ENCODE measurements around the gene CTCF. TPM values are rescaled to one million over a fixed set of nuclear protein-coding genes. Genes with fewer than 3 reads are reported as not detected.
"Not testable (repeated sequence)": the region's sequence is repeated elsewhere in the genome, so short reads cannot be mapped to it uniquely, and the experiment has no call there.

CTCF gene
- total and polyA plus RNA-seq, 2 donors (not counting 3 experiments of a cell fraction or from before 2014, with no cell fraction given) = 20.7 to 40.0 TPM

- H4K20me1 ChIP-seq (replicated peaks; ENCODE audit: control insufficient read depth, extremely low read depth, insufficient read depth, low read length) = not testable (repeated sequence)
- POLR2A ChIA-PET = interaction anchor here (0.7 kb wide), 1 partner anchor 11 kb away, joined by 9 read pairs; no protein-coding TSS in a partner anchor
These were observed 28.3 kb upstream of the CTCF start for GRCh38 chr16:67533987-67534386.

GRCh38 chr16:67534431-67534830, 27.9 kb upstream of the CTCF start:
- Histone ChIP-seq H4K20me1 (replicated peaks; ENCODE audit: control insufficient read depth, extremely low read depth, insufficient read depth, low read length) (no peaks in the 10 kb centered on the region), H3K9me3 (replicated peaks; ENCODE audit: control insufficient read depth, insufficient read depth, low read length) (no peaks in the 10 kb centered on the region), H3K4me1 (ENCODE audit: control insufficient read depth, extremely low read depth, insufficient read depth, low read length) (peaks cover 32% of the 10 kb centered on the region), H3K4me2 (ENCODE audit: insufficient read depth, low read length) (no peak overlapping the region), H3K36me3 (ENCODE audit: control insufficient read depth in 2 of 2, extremely low read depth in 1 of 2, insufficient read depth in 2 of 2, low read length in 2 of 2) (peaks cover 0 to 2% of the 10 kb centered on the region in 2 experiments), H3K4me3 (replicated peaks in 1 of 3; ENCODE audit: insufficient read depth in 1 of 3, low read depth in 1 of 3, low read length in 3 of 3) (no peak overlapping the region), H3K27me3 (ENCODE audit: control insufficient read depth in 2 of 2, insufficient read depth in 2 of 2, low read length in 2 of 2) (no peaks in the 10 kb centered on the region), H3K9ac (replicated peaks; ENCODE audit: extremely low read depth, insufficient read depth, low read length) (no peak overlapping the region), H3K9me1 (replicated peaks; ENCODE audit: control insufficient read depth, extremely low read depth, insufficient read depth, low read length) (no peaks in the 10 kb centered on the region), H3K27ac (ENCODE audit: insufficient read depth, low read depth, low read length) (no peak overlapping the region), H3K79me2 (ENCODE audit: control insufficient read depth, insufficient read depth, low read length) (peaks cover 63% of the 10 kb centered on the region), H2AFZ (ENCODE audit: low read depth, low read length) (no peak overlapping the region)
- ChIA-PET CTCF (interaction anchor here (3.0 to 14.4 kb wide), 2 partner anchors 11 to 14 kb away, joined by 40 to 246 read pairs; no protein-coding TSS in a partner anchor), POLR2A (no interaction called here)
- intact Hi-C loops (cut with micrococcal nuclease) (no loop called here), dilution Hi-C loops (cut with MboI; ENCODE audit: extremely low pct_ligation_motif_present, low sequenced_read_pairs) (no loop called here)
- DNase-seq (ENCODE audit: low read depth, low spot score) (no peak), FAIRE-seq (no peak)
- TF ChIP-seq MYC (IDR thresholded peaks at IDR 0.05; ENCODE audit: low read depth, low read length) (no peak), CTCF (IDR thresholded peaks at IDR 0.05; ENCODE audit: extremely low read depth in 1 of 2, insufficient read depth in 1 of 2, low read depth in 1 of 2, low read length in 2 of 2) (no peak), POLR2A (IDR thresholded peaks at IDR 0.05; ENCODE audit: low read depth, low read length) (no peak)
- no TSS peak for BruUV-seq (replicated peaks)

More at GRCh38 chr16:67533987-67534386, 28.3 kb upstream of the CTCF start:
- H2AFZ ChIP-seq (ENCODE audit: low read depth, low read length); H3K27ac ChIP-seq (ENCODE audit: insufficient read depth, low read depth, low read length); H3K9me1 ChIP-seq (replicated peaks; ENCODE audit: control insufficient read depth, extremely low read depth, insufficient read depth, low read length); intact Hi-C loops (cut with micrococcal nuclease); H3K36me3 ChIP-seq (ENCODE audit: control insufficient read depth in 2 of 2, extremely low read depth in 1 of 2, insufficient read depth in 2 of 2, low read length in 2 of 2); FAIRE-seq; H3K27me3 ChIP-seq (ENCODE audit: control insufficient read depth in 2 of 2, insufficient read depth in 2 of 2, low read length in 2 of 2); H3K4me2 ChIP-seq (ENCODE audit: insufficient read depth, low read length); BruUV-seq (replicated peaks); H3K4me3 ChIP-seq (replicated peaks in 1 of 3; ENCODE audit: insufficient read depth in 1 of 3, low read depth in 1 of 3, low read length in 3 of 3); H3K9me3 ChIP-seq (replicated peaks; ENCODE audit: control insufficient read depth, insufficient read depth, low read length); DNase-seq (ENCODE audit: low read depth, low spot score); H3K9ac ChIP-seq (replicated peaks; ENCODE audit: extremely low read depth, insufficient read depth, low read length); dilution Hi-C loops (cut with MboI; ENCODE audit: extremely low pct_ligation_motif_present, low sequenced_read_pairs): not testable (repeated sequence)
- peaks cover 61% of the 10 kb centered on the region for H3K79me2 ChIP-seq (ENCODE audit: control insufficient read depth, insufficient read depth, low read length)
- CTCF ChIA-PET = interaction anchor here (3.0 kb wide), 1 partner anchor 13 kb away, joined by 40 read pairs; no protein-coding TSS in a partner anchor
- H3K4me1 ChIP-seq (ENCODE audit: control insufficient read depth, extremely low read depth, insufficient read depth, low read length) = peaks cover 27% of the 10 kb centered on the region

All from endothelial cell of umbilical vein (primary cell).